ENCODE results near the gene ELMO1.

The ELMO1 gene

DNA sequence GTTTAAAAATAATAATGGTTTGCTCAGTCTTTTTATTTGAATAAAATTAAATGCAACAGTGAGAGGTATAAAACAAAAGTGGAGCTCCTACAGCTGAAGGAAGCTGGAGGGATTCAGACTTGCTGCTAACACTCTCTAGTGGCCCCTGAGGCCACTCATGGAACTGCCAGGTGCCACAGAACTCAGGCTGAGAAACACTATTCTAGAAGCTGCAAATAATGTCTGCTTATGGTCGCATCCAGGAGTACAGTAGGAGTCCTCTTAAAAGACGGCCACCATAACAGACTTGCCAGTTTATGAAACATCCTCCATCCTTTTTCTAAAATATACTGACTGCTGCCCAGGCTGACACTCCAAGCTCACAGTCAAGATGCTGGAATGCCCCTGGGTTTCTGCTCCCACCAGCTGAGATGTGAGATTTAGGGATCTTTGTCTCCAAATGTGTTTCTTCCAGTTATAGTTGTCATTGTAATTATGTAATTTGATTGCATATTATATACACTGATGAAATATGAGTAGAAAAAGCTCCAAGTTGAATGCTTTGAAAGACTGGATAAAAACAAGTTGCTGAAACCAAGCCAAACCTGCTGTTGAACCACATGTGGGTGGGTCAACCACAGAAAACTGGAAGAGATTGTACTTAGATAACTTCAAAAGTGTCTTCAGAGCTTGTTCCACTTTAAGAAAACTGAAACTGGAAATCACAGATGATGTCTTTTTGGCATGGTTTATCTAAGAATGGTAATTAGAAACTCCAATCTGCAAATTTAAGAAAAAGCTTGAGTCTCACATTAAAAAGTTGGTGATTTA, 510.7 kb downstream of the ELMO1 start:
- DNase-seq: peak; percentile 12

DNA sequence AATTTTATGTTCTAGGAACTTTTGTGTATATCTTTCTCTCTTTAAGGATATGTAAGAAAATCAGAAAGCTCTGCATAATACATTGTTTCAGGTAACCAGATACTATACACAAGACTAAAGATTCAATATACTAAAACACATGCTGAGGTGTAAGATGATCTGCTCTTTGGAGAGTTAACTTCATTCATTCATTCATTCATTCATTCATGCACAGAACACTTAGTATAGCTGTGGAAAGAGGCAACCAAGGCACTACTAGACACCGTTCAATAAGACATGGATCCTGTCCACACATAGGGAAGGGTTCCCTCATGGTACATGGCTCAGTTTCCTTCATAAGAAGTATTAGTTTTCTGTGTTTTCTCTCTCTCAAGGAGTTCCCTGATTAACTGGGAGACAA, 516.8 kb downstream of the ELMO1 start:
- DNase-seq: no peak

DNA sequence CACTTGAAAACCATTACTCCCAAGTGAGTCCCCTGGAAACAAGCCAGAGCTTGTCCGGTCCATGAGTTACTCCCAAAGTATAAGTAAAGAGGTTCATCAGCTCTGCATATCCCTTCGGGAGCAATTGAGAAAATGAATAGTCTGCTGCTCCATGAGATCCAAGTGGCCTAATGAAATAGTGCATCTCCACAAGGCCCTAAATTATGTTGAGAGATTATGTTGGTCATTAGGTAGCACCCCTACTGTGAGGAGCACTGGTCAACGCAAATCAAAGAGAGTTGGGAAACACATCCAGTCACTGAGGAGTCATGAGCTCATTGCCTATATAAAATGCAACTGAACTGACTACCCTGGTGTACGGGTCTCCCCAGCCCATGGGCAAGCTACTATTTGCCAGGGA, 518.9 kb downstream of the ELMO1 start:
- DNase-seq: no peak

DNA sequence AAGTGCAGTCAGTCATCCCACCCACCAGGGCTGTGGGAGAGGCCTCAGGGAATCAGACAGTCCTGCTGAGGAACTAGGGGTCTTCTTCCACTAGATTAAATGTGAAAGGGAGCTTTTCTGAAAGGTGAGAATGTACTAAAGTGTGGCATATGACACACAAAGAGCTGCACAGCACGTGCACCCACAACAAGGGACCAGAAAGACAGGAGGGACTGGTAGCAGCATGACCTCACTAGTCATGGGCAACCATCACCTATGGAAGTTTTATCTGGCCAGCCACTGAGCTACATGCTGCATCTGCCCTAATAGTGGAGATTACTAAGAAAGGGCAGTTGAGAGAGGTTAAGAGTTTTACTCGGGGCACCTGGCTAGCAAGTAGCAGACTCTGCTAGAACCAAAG, 519.9 kb downstream of the ELMO1 start:
- no peak for DNase-seq

DNA sequence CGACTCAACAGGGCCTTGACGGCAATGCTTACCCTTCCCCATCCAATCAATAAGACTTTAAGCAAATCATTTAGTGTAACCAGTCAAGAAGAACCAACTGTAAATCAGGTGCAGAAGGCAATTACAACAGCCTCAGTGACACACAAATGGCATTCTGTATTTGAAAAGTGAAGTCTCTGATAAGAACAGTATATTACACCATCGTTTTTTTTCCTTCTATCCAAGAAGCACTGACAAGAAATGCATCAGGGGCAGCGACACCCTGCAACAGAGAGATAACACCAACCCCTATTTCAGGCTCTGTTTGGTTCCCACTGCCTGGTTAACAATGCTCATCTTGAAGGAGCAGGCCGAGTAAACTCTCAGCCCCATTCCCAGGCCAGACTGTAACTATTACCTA, 520.4 kb downstream of the ELMO1 start:
- no peak for DNase-seq

DNA sequence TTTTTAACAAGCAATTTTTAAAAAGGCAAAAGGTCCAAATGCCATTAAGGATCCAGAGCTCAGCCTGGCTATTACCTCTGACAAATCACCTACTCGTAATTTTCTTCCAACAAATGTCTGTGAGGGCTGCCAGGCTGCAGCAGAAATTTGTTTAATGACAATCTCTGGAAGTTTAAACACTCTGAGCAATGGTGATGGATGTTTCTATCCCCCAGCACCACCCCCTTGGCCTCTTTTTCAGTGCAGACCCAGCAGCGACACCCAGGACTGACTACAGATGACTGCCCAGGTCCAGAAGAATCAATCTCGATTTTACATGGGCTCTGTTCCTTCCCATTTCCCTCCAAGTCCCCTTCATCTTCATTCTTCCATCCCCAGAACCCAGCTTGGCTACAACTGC, 523.0 kb downstream of the ELMO1 start:
- no peak for DNase-seq

DNA sequence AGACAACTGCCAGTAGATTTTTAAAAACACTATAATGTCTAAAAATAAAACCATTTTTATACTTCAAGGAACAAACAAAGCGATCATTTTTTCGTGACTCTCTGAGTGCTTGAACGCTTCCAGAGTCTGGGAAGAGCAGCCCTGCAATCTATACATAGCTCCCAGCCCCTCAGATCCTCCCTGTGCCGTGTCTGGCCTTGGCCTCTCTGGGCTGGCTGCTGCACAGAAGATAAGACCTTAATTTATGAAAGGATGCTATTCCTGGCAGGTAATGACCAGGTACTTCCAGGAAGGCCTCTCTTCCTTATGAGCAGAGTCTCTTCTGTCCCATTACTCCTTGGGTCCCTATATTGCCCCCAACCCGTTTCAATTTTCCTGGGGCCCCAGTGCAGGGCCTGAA, 523.5 kb downstream of the ELMO1 start:
- no peak for DNase-seq

DNA sequence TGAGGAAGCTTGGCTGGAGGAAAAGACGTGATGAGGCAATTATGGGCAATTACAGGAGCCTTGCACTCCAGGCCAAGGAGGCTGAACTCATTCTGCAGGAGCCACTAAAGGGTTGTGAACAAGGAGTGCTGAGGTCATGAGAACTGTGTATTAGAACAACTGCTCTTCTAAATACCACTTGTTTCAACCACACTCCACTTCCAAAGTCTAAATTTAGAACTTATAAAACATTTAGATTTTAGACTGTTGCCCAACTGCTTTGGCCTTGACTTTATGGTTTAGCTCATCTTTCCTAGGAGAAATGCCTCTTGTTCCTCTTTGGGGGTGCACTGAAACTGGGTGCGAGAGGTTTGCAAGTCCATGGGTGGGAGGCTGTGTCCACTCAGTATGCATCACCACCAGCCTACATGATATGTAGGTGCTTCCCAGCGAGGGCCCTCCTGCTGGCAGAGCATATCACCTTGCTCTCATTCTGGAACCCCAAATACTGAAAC, 524.7 kb downstream of the ELMO1 start:
- DNase-seq: no peak

DNA sequence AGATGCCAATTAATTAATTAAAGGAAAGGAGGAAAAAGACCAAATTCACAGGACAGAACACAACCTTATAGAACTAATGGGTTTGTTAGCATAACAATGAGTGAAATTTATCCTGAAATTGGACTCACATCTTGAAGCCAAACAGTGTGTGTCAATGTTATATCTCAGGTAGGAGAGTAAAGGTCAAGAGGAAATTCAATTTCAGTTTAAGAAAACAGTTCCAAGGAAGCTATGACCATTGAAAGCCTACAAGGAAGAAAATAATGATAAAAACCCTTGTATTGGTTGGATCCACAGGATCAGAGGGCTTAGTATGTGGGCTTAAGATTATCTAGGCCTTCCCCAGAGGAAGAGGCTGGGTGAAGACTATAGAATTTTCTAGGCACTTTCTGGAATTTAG, 525.5 kb downstream of the ELMO1 start:
- no peak for DNase-seq

DNA sequence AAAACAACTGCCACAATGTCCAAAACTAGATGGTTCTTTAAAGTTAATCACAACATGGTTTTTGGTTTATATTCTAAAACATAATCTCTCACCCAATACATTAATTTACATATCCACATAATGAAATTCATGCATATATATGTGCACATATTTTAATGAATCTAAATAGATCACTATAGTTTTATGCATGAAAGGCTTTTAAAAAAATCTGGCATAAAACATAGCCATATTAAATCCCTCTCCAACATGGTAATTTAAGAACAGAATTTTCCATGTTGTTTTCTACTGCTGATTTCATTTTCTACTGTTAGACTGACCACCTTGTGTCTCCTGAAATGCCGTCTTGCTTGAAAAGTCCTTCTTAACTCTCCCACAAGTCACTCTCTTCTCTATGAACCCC, 528.2 kb downstream of the ELMO1 start:
- DNase-seq: no peak

DNA sequence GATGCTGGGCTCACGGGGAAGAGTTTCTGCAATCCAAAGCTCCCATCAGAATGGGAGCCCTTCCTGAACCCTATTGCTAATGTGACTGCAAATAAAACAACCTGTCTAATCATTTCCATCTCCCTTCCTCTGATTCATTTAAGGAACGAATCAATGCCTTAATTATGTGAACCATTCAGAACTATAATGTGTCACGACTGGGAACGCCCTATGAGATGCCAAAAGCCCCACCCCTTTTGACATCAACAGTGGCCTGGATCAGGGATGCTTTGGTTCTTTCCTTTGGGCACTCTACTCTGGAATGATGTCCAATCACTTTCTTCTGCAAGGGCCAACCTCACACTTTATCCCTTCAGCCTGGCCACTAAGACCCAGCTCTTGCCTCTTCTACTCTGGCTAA, 528.9 kb downstream of the ELMO1 start:
- DNase-seq: no peak

DNA sequence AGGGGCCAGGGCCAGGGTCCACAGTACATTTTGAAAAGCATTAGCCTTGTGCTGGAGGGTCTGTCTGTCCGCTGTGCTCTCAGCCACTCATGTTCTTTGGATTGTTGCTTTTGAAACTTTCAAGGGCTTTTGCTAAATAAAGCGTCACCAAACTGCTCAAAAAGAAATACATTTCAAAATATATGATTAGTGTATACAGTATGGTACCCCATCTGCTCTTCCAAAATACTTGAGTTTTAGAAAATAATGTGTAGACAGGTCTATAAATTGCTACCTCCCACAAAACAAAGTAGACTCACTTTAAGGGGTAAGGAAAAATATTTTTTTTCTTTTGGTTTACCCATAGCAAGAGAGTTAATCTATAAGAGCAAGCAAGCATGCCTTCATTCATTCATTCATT, 530.1 kb downstream of the ELMO1 start:
- DNase-seq: no peak

DNA sequence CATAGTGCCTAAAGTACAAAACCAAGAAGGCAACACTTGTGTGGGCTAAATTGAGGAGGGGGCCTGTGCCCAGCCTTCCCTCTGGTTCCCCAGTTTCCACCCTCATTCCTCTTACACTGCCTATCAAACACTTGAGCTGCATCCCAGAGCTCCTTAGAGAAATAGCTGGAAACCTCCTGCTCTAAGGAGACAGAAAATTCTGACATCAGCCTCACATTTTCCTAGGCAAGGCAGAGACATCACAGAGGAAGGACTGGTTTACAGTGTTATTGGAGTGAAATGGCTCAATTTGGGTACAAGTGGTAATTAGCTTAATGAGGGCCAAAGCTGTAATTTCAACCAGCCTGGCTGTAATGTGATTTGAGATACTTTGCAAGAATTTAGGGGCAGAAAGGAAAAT, 532.0 kb downstream of the ELMO1 start:
- DNase-seq: no peak

DNA sequence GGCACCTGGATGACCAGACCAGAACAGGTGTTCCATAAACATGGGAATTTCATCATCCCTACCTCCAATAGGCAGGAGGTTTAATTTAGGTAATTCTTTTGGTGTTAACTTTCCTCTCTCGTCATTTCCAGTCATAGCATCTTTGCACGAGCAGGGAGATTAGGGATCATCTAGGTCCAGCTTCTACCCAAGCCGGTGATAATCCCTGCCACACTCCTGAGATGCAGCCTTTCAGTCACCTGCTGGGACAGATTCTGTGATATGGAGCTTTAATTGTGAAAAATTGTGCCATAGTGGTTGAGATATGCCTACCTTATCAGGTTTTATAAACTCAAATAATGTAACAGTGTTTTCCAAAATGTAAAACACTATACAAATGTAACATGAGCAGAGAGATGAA, 532.5 kb downstream of the ELMO1 start:
- no peak for DNase-seq

DNA sequence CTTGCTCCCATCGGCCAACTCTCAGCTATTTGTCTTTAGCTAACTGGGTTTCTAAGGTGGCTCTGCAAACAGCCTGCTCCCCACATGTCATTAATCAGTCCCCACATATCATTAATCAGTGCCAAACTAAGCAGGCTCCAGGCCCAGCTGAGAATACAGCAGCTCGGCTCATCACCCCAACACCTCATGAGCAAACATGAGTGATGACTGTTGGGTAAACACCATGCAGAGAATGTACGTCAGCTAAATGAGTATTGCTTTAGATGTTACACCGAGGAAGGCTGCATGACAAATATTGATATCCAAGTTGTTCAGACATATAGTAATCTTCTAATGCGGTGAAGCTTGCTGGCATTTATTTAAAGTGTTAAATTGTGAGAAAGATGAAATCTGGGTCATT, 536.9 kb downstream of the ELMO1 start:
- DNase-seq: no peak

DNA sequence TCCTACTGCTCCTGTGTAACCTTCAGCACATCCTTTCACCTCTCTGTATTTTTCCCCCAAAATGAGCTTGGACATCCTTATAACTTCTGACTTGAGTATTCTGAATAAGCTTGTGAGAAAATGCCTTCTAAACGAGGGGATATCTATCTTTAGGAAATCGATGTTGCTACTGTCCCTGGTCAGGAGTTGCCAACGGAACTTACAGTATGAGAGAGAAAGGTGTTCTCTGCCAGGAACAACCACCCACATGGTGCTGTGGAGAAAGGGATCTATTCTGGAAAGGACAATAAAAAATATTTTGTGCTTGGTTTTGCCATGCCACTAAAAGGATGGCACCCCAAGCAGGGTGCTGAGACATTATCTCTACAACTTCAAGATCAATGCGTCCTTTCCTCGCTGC, 537.8 kb downstream of the ELMO1 start:
- DNase-seq: no peak

DNA sequence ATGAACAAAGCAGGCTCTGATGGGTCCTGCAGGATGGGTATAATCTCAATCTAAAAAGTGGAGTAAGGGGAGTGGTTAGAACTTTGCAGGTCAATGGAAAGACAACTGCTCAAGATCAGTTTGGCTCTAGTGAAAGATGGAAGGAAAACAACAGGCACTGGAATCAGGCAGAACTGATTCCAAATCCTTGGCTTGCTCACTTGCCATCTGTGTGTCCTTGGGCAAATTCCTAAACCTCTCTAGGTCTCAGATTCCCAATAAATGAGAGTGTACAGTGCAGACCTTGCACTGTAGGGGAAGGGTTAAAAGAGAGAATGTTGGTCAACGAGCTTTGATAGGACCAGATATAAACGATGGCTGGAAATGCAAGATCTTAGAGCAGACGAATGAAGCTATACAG, 538.3 kb downstream of the ELMO1 start:
- DNase-seq: no peak

DNA sequence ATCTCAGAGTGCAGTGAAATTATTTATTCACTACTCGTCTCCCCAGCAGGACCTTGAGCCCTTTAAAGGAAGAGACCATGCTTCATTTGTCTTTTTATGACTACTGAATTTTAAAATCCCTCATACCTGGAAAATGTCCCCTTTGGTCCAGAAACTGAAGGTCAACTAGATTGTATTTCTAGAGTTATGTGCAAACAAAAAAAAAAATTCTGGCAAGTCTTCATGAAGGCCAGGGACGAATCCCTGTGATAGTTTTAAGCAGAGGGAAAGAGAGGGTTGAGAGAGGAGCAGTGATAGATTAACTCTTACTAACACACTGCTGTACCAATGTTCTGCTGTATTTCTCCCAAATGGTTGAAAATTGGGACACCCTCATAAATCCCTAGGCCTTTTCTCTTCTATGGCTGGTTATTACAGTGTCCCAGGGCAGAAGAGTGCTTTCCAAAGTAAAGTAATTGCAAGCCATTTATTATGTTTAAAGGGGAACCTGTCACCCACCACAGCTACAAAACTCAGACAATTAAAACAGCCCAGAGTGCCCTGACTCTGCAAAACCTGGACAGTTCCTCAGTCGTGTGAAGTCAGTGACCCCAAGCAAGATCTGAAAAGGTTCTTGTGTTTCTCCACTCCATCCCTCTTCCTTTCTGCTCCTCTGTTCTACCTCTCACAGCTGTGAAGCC, 541.6 kb downstream of the ELMO1 start:
- no peak for DNase-seq

DNA sequence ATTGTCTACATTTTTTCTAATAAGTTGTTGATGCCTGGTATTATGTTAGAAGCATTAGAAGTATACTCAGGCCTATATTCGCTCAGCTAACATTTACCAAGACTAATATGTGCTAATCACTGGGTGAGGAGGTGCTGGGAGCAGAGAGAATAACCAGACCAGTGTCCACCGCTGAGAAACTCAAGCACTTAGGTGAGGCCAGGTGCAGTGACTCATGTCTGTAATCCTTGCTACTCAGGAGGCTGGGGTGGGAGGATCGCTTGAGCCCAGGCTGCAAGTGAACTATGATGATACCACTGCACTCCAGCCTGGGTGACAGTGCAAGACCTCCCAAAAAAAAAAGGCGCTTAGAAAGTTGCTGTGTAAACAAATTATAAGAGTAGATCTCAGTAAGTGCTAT, 542.2 kb downstream of the ELMO1 start:
- DNase-seq: no peak

DNA sequence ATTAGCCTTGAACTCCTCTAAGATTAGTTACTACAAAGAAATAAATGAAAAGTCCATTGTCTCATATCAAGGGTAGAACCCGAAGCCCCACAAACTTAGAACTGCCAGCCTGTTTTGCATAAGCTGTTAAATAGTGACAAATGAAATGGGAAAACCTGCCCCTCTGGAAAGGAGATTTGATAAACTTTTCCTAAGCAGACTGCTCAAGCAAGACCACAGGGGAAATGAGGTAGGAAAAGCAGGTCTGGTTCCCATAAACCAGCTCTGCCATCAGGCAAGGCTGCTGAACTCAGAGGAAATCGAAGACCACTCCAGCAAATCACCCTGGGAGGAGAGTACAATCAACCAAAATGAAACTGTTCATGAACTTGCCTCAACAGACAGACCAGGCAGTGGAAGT, 542.8 kb downstream of the ELMO1 start:
- DNase-seq: no peak

DNA sequence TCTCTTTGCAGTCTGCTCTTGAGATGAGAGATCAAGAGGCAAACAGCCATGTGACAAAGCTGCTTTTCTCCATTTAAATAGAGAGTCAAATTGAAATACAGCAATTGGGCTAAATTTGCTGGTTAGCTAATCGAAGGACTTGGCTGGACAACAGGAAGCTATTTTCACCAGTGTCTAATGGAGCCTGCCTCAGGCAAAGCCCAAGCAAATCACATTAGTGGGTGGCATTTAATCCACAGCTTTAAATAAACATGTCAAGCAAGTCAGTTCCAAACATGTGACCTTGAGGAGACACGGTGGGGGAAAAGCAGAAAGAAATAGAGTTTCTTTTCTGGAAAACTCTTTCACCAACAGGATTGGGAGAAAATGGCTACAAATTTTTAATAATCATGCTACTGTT, 543.9 kb downstream of the ELMO1 start:
- no peak for DNase-seq

DNA sequence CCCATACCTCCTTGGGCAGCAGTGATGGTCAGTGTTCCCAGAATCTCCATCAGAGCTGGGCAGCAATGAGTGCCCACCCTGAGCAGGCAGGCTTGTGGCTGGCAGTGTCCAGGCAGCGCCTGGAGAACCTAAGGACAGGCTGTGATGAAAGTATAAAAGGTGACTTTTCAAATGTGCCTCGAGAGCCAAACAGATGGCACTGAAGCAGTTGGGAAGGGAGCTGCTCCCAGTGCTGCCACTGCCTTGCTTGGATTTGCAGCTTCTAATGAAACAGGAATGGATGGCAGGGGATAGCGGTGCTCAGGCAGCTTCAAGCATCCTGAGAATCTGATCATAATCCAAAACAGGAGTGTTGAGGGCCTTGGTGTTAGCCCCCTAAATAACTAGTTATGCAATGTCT, 544.6 kb downstream of the ELMO1 start:
- no peak for DNase-seq

DNA sequence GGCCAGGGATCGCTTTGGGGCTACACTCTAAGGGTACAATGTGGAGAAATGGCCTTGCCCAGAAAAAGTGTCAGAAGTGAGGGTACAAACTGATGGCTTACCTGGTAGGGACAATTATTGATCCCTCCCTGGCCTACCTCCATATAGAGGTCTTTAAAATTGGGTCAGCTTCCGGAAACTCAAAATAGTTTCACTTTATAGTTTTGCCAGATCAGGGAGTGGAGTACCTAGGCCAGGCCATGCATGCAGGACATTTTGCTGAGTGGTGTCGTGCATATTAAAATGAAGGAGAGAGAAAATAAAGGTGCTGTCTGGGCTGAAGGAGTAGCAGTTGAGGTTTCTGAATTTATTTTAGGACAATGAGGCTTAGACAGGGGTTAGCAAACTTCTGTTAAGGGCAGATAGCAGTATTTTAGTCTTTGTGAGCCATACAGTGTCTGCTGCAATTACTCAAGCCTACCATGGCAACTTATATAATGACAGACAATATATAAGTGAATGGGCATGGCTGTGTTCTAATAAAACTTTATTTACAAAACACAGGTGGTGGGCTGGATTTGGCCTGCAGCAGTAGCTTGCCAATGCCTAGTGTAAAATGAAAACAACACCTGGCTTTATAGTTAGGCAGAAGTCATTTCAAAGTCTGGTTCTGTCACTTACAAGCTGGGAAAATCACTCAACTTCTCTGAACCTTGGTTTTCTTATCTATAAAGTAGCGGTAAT, 547.5 kb downstream of the ELMO1 start:
- DNase-seq: no peak

DNA sequence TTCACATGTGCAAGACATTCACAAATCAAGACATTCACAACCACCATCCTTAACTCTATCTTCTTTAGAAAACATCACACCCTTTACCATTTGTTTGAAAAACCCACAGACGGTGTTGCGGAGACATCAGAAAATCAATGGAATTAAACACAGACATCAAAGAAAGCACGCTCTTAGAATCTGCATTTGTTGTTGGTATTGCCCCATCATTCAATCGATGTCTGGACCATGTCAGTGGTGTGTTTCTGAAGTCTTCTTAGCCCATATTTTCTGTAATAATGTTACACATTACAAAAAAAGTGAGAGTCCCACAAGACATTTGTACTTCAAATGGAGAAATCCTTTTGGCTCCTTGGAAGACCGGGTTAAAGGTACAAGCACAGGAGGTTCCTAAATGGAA, 550.5 kb downstream of the ELMO1 start:
- no peak for DNase-seq

All from activated CD4-positive, alpha-beta T cell treated with anti-CD3 and anti-CD28 coated beads, Interleukin-2, amount 50 U/mL, for 16 hours (primary cell).